ENCODE results near the gene SYNE2.

The SYNE2 gene

GRCh38 chr14:64245491-64245890 is 392.7 kb downstream of the SYNE2 start:
- H3K4me3 ChIP-seq (ENCODE audit: low read length) = no peak overlapping the region
- DNase-seq (ENCODE audit: low read depth) = no peak
- TF ChIP-seq CTCF (conservative IDR thresholded peaks at IDR 0.05; ENCODE audit: low read length) = no peak

DNA sequence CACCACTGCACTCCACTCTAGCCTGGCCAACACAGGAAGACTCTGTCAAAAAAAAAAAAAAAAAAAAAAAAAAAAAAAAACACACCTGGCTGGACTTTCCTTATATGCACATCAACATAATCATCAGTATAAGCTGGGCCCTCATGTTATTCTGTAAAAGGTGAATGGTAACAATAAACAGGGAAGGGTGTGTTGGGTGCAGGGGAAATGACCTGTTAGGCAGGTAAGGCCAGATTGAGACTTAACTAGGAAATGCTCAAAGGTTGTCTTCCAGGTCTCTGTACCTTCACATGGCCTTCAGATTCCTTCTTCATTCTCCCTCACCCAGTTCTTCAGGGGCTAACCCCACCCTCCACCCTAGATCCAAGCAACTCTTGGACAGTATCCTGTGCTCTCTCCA is 393.9 kb downstream of the SYNE2 start:
- DNase-seq (ENCODE audit: low read depth) = no peak
- TF ChIP-seq CTCF (conservative IDR thresholded peaks at IDR 0.05; ENCODE audit: low read length) = no peak
- H3K4me3 ChIP-seq (ENCODE audit: low read length) = no peak overlapping the region

DNA sequence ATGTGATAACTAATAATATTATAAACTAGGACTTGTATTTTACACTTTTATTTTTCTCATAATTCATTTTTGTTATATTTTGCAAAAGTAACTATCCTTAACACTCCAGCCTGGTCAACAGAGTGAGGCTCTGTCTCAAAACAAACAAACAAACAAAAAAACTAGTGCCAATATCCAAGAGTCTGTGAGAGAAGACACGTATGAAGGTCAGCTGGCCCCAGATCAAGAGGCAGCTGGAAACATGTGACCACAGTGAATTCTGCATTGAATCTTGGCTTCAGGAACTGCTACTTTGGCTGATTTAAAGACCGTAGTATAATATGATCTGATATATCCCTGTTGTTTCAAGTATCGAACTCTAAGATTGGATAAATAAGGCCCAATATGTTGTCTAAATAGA is 394.4 kb downstream of the SYNE2 start:
- no peak for DNase-seq (ENCODE audit: low read depth)
- TF ChIP-seq CTCF (conservative IDR thresholded peaks at IDR 0.05; ENCODE audit: low read length) = no peak
- no peak overlapping the region for H3K4me3 ChIP-seq (ENCODE audit: low read length)

DNA sequence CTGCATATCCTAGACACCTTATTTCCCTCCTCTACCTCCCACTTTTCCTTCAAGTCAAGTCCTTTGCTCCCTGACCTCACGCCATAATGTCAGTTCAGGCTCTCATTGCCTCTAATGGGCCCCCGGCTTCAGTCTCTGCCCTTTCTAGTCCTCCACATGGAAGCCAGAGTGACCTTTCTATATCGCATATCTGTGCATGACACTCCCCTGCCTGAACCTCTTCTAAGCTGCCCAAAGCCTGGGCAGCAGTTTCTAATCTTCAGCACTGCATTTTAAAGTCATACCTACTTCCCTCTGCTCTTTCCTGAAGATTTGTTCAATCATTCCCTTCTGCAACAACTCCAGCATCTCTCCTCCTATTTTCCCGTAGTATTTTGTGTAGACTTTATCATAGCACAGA is 395.9 kb downstream of the SYNE2 start:
- no peak overlapping the region for H3K4me3 ChIP-seq (ENCODE audit: low read length)
- DNase-seq (ENCODE audit: low read depth) = no peak
- no peak for TF ChIP-seq CTCF (conservative IDR thresholded peaks at IDR 0.05; ENCODE audit: low read length)

DNA sequence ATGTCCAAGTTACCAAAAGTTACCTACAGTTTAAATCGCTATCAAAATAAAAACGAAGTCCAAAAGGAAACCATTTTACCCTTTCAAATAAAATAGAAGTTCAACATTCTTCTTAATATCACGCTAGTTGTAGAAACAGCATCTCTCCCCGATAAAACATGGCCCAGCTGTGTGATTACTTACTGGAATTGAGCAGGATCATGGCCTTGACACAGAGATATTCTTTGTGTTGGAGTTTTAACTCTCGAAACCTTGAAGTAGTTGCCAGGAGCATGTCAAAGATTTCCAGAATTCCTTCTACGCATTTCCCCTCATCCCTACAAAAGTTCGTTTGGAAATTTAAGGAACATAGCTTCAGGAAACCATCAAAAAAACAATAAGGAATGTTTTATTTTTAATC is 396.6 kb downstream of the SYNE2 start:
- no peak for DNase-seq (ENCODE audit: low read depth)
- no peak for TF ChIP-seq CTCF (conservative IDR thresholded peaks at IDR 0.05; ENCODE audit: low read length)
- H3K4me3 ChIP-seq (ENCODE audit: low read length) = no peak overlapping the region

DNA sequence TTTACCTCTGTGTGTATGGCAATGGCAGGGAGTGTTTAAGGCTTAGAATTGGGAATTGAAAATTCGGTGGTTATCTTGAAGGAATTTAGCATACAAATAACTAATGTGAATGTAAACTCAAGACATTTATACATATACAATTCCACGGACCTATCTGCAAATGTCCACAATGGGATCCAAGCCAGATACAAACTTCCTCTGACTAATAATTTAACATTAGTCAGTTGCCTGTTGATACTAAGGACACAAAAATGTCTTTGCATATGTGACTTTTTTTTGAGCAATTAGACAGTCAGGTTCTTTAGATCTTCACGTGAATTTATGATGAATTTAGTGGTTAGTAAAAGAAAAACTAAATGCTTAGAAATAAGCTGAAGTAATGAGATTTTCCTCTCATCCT is 400.9 kb downstream of the SYNE2 start:
- TF ChIP-seq CTCF (conservative IDR thresholded peaks at IDR 0.05; ENCODE audit: low read length) = no peak
- no peak overlapping the region for H3K4me3 ChIP-seq (ENCODE audit: low read length)
- DNase-seq (ENCODE audit: low read depth) = peak; percentile 12

- H3K4me3 ChIP-seq (ENCODE audit: low read length) = no peak overlapping the region
- TF ChIP-seq CTCF (conservative IDR thresholded peaks at IDR 0.05; ENCODE audit: low read length) = no peak
- DNase-seq (ENCODE audit: low read depth) = no peak
Observed at GRCh38 chr14:64255756-64256155, 403.0 kb downstream of the SYNE2 start.

All from AG10803 (cell line).